GM12874 (cell line): ENCODE results near the gene ELF2.

Source experiments
- TF ChIP-seq, protein P1 (sequence below): IDR thresholded peaks from 2 replicates; pipeline ENCODE4 v1.5.1; 2011; ENCODE audit warnings: low read depth, mild to moderate bottlenecking, control low read depth, low read length, moderate library complexity; ENCODE audit not compliant: insufficient read depth

The ELF2 gene

GRCh38 chr4:139134403-139134802 lies 42.6 kb downstream of the ELF2 start:
- TF ChIP-seq, protein P1, sequence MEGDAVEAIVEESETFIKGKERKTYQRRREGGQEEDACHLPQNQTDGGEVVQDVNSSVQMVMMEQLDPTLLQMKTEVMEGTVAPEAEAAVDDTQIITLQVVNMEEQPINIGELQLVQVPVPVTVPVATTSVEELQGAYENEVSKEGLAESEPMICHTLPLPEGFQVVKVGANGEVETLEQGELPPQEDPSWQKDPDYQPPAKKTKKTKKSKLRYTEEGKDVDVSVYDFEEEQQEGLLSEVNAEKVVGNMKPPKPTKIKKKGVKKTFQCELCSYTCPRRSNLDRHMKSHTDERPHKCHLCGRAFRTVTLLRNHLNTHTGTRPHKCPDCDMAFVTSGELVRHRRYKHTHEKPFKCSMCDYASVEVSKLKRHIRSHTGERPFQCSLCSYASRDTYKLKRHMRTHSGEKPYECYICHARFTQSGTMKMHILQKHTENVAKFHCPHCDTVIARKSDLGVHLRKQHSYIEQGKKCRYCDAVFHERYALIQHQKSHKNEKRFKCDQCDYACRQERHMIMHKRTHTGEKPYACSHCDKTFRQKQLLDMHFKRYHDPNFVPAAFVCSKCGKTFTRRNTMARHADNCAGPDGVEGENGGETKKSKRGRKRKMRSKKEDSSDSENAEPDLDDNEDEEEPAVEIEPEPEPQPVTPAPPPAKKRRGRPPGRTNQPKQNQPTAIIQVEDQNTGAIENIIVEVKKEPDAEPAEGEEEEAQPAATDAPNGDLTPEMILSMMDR, result no peak

- TF ChIP-seq, protein P1, result no peak
Observed at GRCh38 chr4:139131209-139131870, 45.7 kb downstream of the ELF2 start.

DNA sequence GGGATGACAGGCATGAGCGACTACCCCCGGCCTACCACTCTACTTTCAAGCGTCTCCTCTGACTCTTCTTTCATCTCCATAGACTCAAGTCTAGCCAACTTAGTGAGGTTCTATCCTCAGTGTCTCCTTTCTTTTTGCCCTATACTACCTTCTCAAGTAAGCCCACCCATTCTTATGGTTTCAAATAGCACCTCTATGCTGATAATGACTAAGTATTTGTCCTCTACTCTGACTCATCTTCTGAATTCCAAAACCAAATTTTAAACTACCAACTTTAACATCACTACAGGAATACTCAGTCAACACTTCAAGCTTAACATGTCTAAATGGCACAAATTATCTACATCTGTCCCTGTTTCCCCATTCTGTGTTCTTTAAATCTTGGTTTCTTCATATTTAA lies 47.8 kb downstream of the ELF2 start:
- TF ChIP-seq, protein P1, result no peak

DNA sequence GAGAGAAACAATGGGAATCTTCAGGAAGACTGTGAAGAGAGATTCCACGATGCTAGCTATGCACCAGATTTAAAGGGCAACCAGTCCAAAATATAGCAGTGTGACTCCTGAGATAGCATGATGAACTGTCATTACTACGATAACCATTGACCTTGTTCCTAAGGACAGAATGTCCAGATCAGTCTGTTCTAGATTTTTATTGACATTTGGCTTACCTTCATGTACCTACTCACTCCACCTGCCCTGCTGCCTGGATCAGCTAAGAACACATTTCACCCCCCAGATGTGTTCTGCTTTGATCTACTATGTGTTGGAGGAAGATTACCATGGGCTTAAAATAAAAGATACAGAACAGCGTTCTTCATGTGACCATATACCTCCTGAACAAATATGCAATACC lies 50.1 kb downstream of the ELF2 start:
- TF ChIP-seq, protein P1, result no peak

DNA sequence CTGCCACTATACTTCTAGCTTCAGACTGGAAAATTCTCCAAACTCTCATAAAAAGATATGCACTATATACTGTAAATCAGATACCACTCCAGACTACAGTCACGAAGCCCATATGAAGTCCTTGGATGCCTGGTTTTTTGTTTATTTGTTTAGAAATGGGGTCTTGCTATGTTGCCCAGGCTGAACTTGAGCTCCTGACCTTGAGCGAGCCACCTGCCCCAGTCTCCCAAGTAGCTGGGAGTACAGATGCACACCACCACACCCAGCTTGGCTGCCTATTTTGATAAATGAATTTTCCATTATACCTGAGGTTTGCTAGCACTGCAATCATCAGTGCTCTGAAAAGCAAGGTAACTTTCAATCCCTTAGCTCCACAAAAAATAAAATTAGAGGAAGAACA lies 53.1 kb downstream of the ELF2 start:
- TF ChIP-seq, protein P1, result no peak

DNA sequence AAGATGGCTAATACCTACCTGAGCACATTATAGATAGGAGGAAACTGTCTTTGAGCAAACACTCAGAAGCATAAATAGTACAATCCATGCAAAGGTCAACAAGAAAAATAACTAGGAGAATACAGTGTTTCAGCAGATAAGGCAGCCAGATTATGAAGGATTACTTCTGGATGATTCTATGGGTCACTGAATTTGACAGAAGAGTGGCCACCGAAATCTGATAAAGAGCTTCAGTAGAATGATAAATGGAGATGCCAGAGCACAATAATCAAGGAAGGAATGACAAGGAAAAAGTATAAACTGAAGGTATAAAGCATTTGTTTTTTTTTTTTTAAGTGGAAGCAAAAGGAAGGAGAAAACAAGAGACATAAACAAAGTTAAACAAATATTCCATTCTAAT lies 58.7 kb downstream of the ELF2 start:
- TF ChIP-seq, protein P1, result no peak

DNA sequence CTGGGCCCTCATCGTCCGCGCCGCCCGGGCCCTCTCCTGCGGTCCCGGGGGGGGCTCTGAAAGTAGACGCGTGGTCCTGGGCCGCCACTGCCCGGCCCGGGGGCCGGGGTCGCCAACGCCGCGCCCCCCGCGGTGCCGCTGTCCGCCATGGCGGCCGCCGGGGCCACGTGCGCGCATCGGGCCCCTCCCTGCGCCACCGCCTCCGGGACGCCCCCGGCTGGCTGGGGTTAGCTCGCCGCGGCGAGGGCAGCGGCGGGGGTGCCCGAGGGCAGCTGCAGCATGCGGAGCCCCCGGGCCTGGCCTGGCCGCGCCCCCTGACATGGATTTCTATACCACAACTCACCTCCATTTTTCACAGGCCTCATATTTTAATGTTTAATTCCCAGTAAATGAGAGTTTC lies 61.8 kb downstream of the ELF2 start:
- TF ChIP-seq, protein P1, result no peak
